DMS114 treated with DMSO at 0.1 percent for 48 hours (cell line): ENCODE results near the gene DNAJB13.
A peak's percentile ranks its signal among the peaks of the same experiment; 100 is the strongest.
"Not testable (repeated sequence)": the region's sequence is repeated elsewhere in the genome, so short reads cannot be mapped to it uniquely, and the experiment has no call there.

Experiments used
- DNase-seq: peaks from one replicate; lab custom pipeline; 2025; ENCODE audit not compliant: unreplicated experiment; lab: John Stamatoyannopoulos, UW

The DNAJB13 gene, protein sequence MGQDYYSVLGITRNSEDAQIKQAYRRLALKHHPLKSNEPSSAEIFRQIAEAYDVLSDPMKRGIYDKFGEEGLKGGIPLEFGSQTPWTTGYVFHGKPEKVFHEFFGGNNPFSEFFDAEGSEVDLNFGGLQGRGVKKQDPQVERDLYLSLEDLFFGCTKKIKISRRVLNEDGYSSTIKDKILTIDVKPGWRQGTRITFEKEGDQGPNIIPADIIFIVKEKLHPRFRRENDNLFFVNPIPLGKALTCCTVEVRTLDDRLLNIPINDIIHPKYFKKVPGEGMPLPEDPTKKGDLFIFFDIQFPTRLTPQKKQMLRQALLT

DNA sequence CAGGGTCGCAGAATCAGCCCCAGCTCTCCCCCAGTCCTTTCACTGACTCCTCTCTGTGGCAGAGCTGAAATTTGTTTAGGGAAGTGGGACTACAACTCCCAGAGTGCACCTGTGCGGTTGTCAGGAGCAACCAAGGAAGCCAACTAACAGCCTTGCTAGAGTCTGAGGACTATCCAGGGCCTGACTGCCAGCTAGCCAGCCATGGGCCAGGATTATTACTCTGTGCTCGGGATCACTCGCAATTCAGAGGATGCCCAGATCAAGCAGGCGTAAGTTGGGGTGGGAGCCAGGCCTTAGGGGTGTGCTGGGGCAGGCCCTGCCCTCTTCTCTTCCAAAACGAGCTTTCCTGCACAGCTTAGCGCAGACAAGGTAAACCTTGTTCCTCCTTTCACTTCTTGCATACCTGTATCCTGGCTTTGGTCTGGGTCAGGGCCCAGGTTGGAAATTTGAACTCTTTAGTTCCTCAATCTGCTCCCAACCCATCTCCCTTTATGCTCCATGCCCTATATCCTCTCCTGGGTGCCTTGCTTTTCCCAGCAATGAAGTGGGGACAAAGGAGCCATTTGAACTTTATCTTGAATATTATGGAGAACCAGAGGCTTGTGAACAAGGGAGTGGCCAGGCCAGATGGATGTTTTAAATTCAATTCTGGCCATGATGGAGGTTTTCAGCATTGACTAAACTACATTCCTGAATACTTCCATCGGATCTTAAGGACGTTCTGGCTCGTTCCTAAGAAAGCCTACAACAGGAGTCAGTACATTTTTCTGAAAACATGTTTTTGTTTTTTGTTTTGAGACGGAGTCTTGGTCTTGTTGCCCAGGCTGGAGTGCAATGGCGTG, at the start of gene DNAJB13:
Gene DNAJB13 (plus strand): TSS at position 158 of the 842 bp plus-strand sequence. CDS start 44 bp downstream, at position 202.
- DNase-seq, result peak; percentile 14

DNA sequence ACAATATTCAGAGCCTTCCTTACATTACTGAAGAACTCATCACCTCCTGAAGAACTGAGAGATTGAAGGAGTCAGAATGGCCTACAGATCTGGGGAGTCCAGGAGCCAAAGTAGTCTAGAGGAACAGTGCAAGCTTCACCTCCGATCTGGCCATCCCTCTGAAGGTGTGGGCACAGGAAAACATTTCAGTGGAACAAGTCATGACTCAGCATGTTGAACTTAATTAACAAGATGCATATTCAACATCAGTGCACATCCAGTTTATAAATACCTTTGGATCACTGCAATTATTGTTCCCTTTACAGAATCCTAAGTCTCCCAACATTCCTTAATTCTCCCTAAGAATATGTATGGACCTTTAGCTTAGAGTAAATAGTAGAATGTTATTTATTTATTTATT, 48.5 kb upstream of the DNAJB13 start:
- DNase-seq, result no peak

DNA sequence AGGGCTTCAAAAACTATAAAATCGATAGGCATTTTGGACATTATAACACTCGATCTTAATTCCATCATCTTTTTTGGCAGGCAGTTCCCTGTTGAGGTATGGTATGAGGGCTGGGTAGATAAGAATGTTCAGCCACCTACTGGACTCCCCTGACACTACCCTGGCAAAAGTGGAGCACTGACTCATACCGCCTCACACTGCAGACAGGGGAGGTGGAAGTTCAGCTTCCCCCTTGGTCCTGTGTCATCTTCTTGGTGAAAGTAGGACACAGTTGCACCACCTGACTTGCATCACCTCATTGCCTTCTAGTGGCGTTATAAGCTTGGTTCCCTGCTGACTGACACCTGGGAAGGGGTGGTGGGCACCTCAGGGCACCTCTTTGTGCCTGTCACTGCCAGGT, 43.6 kb upstream of the DNAJB13 start:
- DNase-seq, result no peak

DNA sequence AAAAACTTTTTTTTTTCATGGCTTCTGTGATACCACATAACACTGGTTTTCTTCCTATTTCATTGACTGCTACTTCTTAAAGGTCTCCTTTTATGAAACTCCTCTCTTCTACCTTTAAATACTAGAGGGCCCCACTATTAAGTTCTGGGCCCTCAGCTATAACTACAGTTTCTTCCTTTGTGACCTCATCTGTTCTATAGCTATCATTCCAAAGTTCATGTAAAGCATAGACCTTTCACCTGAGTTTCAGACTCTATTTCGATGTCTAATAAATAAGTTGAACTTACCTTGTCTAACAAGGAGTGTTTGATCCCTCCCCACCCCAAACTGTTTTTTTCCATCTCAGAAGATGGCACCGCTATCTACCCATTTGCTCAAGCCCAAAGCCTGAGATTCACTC, 38.8 kb upstream of the DNAJB13 start:
- no peak for DNase-seq

DNA sequence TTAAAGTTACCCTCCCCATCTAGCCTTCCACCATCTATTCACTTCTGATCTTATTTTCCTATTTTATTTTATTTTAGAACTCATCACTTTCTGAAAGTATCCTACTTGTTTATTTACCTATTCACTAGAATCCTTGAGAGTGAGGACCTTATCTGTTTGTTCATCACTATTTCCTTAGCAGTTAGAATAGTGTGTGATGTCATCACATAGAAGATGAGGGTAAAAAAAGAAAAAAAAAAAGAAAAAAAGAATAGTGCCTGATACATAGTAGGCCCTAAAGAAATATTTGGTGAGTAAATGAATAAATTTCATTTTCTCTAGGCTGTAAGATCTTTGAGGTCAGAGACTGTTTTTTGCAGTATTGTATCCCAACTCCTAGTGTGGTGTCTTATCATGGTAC, 37.4 kb upstream of the DNAJB13 start:
- no peak for DNase-seq

DNA sequence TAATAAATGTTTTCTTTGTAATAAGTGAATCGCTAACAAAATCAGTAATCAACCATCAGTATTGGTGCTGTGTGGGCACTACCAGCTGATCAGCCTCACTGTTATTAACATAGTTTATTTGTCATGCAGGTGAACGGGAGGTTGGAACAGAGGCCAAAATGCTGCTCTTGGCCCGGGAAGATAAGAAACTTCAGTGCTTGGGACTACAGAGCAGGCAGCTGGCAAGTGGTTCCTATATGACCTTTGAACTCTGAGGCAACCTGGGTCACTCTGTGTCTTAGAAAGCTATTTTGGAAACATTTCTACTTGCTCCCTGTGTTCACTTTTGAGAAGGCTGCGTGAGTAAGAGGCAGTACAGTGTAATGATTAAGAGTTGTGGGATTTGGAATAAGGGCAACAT, 36.5 kb upstream of the DNAJB13 start:
- DNase-seq, result no peak

DNA sequence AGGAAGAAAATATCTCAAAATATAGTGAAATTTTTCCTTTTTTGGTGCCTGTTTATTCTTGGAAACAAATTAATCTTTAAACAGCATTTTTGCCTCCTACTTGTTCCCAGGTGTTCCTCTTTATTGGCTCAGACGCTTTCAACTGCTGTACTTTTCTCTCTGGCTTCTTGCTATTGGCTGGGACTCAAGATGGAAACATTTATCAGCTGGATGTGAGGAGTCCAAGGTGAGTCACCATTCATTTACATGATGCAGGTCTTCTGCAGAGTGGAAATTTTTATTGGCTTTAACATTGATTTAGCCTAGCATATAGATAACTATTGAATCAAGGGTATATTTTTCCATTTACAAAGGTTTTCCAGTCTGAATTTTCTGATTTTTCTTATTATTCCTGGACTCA, 34.4 kb upstream of the DNAJB13 start:
- no peak for DNase-seq

DNA sequence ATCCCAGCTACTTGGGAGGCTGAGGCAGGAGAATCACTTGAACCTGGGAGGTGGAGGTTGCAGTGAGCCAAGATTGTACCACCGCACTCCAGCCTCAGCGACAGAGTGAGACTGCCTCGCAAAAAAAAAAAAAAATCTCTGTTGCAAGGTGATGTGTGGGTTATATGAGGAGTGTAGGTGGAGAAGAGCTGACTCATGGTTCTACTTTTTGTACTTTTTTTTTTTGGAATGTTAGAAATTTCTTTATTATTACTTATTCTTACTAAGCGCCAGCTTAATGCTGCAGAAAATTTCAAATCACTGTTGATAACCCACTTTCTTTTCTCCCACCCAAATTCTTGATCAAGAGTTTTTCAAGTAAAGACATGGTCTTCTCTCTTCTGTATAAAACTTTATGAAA, 29.6 kb upstream of the DNAJB13 start:
- DNase-seq, result no peak

DNA sequence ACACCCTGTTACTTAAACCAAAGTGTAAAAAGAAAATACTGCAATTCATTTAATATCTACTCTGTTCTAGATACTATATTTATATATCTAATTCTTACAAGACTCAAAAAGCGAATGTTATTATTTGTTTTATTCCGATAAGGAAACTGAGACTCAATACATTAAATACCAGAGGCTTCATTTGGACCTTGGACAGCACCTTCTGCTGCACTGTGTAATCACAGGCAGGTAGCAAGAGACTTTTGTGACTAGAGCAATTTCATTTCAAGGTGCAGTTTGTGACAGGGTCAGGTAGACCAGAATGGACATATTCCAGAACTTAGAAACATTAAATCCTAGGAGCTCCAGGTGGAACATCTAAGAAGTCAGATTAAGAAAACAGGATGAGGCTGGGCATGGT, 21.4 kb upstream of the DNAJB13 start:
- no peak for DNase-seq

DNA sequence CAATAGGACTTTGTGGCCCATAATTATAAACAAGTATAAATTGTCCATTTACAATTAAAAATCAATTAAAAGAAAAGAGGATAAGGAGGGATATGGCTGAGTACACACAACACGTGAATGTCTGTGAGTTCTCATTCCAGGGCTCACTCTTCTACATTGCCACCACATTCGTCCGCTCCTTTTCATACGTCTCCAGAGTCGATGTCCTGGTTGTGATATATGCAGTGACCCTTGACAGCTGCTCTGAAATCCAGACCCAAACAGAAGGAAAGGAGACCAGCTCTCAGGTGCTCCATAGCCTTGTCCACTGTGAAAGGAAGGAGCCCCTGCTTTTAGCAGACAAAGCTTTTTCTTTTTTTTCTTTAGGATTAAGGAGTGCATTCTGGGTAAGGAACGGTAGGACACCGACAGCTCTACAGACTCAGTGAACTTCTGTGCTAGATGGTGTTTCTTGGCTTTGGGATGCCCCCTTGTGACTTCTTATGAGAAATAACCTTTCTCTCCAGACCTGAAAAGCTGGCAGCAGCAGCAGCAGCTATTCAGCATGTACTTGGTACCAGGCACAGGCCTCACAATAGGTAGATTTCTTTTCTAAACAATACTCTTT, 19.7 kb upstream of the DNAJB13 start:
- peak; percentile 72 for DNase-seq

DNA sequence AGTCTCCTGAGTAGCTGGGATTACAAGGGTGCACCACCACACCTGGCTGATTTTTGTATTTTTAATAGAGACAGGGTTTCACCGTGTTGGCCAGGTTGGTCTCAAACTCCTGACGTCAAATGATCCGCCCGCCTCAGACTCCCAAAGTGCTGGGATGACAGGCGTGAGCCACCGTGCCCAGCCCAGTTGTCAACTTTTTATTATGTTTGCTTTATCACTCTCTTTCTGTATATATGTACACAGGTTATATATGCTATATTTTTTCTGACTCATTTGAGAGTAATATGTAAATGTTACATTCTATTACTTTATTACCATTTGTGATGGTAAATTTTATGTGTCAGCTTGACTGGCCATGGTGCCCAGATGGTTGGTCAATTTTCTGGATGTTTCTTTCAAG, 18.9 kb upstream of the DNAJB13 start:
- no peak for DNase-seq

DNA sequence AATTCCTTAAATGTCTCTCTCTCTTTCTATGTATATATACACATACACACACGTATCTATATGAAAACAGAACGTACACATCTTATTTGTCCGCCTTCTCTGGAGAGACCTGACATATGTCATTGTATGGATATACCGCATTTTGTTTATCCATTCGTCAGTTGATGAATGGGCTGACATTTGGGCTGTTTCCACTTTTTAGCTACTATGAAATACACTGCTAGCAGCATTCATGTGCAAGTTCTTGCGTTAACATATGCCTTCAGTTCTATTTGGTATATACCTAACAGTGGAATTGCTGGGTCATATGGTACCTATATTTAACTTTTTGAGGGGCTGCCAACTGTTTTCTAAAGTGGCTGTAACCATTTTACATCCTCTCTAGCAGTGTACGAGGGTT, 18.0 kb upstream of the DNAJB13 start:
- no peak for DNase-seq

DNA sequence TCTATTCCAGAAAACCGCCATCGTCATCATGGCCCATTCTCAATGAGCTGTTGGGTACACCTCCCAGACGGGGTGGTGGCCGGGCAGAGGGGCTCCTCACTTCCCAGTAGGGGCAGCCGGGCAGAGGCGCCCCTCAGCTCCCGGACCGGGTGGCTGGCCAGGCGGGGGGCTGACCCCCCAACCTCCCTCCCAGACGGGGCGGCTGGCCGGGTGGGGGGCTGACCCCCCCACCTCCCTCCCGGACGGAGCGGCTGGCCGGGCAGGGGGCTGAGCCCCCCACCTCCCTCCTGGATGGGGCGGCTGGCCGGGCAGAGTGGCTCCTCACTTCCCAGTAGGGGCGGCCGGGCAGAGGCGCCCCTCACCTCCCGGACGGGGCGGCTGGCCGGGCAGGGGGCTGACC, 14.8 kb upstream of the DNAJB13 start:
- DNase-seq, result not testable (repeated sequence)

DNA sequence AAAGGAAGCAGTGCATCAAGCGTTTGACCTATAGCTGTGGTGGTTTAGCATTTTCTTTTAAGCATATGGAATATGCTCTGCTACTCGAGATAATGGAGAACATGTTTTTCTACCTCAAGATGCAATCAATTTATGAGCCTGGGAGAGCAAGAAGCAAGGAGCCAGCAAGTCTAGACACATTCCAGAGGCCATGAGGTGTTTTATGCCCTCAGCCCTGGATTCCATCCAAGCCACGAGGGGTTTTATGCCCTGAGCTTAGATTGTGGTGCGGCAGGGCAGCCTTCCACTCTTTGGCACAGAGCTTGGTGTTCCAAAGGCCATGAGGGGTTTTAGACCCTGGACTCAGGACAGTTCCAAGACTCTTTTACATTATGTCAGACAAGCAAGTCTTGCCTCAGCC, 11.7 kb upstream of the DNAJB13 start:
- no peak for DNase-seq

DNA sequence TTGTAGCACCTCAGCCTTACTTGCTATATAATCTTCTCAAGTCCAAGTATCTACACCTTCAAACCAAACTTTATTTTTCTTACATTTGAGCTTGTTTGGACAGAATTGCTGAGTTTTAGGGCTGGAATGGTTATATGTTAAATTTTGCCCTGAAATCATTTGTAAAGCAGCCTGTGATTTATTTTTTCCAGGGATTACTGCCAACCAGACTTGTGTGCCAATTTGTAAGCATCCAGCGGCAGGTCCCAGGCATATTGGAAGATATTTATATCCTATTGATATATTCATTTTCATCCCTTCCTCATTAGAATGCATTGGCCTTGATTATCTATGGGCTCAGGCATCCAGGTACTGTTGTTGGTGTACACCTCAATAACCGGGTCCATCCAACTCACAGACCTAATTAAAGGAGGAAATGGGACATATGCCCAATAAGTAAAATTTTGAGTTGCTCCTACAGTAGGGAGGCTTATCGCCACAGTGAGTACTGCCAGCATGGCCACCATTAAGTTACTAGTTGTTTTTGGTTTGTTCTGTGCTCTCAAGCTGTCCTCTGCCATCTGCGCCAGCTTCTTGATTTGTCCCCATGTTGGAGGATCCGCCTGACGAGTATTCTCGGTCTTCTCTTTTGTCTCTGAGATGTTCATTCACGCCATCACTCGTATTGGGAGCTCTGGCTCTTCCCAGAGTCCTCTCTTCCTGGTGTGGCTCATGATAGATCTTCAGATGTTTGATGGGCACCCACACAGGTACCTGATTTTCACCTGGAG, 9.8 kb upstream of the DNAJB13 start:
- no peak for DNase-seq

DNA sequence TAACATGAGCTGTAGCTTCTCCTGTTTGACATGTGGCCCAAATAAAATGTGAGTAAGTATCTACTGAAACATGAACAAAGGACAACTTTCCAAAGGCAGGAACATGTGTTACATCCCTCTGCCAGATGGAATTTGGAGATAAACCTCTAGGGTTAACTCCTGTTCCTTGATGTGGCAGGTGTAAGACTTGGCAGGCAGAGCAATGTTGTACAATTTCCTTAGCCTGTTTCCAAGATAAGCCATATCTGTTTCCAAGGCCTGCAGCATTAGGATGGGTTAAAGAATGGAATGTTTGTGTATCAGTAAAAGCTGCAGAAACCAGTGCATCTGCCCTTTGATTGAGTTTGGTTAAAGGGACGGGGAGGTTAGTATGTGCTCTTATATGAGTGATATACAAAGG, 8.8 kb upstream of the DNAJB13 start:
- DNase-seq, result no peak

DNA sequence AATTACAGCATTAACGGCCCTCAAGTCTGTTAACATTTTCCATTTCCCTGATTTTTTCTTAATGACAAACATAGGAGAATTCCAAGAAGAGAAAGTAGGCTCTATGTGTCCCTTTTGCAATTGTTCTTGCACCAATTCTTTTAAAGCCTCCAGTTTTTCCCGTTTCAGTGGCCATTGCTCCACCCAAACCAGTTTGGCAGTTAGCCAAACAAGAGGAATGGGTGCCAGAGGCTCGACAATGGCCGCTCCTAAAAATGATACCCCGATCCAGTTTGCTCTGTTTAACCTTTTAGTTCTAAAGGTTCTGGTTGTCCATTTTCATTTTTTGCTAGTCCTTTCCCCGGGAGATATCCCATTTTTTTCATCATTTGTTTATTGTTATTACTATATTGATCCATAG, 6.7 kb upstream of the DNAJB13 start:
- DNase-seq, result no peak

DNA sequence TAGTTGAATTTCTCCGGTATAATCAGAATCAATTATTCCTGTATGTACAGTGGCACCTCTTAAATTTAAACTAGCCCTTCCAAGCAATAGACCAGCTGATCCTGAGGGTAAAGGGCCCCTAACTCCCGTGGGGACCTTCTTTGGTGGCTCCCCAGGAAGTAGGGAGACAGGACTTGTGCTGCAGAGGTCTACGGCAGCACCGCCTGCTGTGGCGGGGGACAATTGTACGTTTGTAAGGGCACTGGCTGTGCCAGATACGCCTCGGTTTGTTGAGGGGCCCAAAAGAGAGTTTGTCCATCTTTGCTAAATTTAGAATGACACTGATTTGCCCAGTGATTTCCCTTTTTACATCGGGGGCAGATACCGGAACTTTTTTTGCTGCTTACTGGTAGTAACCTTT, 5.9 kb upstream of the DNAJB13 start:
- no peak for DNase-seq

DNA sequence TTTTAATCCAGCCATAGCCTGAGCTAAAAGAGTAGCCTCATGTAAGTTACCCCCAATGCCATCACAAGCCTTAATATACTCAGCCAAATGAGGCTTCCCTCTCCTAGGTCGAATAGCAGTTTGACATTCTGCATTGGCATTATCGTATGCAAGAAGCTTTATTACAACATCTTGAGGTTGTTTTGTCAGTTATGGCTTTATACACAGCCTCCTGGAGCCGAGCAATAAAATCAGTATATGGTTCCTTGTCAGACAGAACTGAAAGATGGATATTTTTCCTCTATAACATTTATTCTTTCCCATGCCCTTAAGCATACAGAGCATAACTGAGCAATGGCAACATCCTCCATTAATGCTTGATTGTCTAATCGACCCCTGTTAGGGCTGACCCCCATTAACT, 5.4 kb upstream of the DNAJB13 start:
- no peak for DNase-seq

DNA sequence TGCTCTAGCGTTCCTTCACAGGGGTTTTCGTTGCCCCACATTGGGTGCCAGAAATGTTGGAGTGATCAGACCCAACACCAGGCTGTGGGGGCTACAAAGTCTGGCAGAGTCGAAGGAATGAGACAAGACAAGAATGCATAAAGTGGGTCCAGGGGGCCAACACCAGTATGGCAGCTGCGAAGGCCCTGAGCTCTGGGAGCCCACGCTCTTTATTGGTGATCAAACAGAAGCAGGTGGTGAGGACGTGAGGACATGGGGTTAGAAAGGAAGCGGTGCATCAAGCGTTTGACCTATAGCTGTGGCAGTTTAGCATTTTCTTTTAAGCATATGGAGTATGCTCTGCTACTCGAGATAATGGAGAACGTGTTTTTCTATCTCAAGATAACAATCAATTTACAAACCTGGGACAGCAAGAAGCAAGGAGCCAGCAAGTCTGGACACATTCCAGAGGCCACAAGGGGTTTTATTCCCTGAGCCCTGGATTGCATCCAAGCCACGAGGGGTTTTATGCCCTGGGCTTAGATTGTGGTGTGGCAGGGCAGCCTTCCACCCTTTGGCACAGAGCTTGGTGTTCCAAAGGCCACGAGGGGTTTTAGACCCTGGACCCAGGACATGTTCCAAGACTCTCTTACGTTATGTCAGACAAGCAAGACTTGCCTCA, 3.9 kb upstream of the DNAJB13 start:
- no peak for DNase-seq

DNA sequence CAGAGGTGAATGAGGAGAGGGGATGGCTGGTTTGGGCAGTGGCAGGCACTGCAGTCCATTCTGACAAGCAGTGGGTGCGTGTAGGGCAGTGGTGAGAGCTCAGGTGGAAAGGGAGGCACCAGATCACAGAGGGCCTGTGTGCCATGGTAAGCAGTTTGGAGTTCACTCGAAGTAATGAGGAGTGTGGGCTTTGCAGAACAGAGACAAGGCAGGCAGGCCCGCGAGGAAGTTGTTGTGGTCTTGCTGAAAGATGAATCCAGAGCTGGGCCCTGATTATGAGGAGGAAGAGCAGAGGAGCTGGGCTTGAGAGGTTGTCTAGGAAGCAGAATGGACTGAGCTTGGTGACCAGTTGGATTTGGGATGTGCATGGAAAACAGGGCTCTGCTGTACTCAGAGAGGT, 1.6 kb upstream of the DNAJB13 start:
- DNase-seq, result no peak
